GM12874 (cell line): Measurements from ENCODE around the gene EEF1A2.

Experiments
- TF ChIP-seq, protein P1 (sequence below): IDR thresholded peaks from 2 replicates; pipeline ENCODE4 v1.5.1; 2011; ENCODE audit warnings: low read depth, mild to moderate bottlenecking, control low read depth, low read length, moderate library complexity; ENCODE audit not compliant: insufficient read depth

The EEF1A2 gene

DNA sequence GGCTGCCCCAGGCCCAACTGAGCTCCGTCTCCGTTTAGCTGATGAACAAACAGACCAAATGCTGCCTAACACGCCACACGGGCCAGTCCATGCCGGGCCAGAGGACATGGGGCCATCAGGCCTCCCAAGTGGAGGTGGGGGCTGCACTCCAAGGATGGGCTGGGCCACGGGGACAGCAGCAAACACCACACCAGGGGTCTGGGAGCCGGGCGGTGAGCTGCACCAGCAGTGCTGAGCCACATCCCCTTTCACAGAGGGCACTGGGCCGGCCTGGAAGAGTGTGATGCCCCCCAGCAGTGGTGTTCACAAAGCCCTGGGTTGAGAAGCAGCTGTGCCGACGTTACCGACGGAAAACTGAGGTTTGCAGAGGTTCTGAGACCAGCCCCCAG is 29.2 kb downstream of the EEF1A2 start:
- TF ChIP-seq, protein P1, sequence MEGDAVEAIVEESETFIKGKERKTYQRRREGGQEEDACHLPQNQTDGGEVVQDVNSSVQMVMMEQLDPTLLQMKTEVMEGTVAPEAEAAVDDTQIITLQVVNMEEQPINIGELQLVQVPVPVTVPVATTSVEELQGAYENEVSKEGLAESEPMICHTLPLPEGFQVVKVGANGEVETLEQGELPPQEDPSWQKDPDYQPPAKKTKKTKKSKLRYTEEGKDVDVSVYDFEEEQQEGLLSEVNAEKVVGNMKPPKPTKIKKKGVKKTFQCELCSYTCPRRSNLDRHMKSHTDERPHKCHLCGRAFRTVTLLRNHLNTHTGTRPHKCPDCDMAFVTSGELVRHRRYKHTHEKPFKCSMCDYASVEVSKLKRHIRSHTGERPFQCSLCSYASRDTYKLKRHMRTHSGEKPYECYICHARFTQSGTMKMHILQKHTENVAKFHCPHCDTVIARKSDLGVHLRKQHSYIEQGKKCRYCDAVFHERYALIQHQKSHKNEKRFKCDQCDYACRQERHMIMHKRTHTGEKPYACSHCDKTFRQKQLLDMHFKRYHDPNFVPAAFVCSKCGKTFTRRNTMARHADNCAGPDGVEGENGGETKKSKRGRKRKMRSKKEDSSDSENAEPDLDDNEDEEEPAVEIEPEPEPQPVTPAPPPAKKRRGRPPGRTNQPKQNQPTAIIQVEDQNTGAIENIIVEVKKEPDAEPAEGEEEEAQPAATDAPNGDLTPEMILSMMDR, result no peak

DNA sequence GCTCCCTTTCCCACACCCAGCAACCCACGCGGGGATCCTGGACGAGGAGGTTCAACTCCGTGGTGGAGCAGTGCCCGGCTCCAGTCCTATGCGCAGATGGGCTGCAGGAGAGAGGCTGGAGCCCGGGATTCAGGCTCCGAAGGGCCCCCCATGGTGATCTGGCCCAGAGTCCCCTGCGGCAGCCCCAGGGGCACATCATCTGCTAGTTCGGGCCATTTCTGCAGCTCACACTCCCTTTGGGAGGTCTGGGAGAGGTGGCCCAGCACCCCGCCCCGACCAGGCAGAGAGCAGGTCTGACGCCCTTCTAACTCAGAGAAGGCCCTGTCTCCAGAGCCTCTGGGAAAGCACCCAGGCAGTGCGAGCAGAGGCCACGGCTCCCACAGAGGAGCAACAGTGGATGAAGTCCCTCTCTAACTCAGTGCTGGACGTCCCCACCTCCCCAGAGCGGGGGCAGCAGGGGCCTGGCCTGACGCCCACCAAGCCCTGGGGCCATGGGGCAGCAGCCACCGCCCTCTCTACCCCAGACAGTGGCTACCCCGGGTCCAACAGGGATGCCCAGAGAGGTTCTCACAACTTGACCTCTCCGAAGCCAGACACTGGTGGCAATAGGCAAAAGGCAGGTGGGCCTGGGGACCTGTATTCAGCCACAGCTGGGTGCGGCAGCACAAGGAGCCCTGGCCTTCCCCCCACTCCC is 29.7 kb downstream of the EEF1A2 start:
- TF ChIP-seq, protein P1, result no peak

DNA sequence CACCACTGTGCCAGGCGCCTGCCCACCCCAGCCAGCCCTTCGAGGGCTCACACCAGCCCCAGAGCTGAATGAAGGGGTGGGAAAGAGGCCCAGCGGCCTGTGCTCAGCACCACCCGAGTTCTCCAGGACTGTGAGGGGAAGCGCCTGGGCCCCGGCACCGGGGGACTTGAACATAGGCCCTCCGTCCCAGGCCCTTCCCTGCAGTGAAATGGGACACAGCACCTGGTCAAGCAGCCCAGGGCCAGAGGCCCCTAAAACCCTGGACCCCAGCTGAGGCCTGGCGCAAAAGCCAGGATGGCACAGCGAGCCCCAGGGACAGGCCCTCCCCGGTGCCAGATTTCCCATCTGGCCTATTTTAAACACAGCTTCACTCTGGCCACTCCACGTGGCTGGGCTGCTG is 30.5 kb downstream of the EEF1A2 start:
- TF ChIP-seq, protein P1, result no peak

DNA sequence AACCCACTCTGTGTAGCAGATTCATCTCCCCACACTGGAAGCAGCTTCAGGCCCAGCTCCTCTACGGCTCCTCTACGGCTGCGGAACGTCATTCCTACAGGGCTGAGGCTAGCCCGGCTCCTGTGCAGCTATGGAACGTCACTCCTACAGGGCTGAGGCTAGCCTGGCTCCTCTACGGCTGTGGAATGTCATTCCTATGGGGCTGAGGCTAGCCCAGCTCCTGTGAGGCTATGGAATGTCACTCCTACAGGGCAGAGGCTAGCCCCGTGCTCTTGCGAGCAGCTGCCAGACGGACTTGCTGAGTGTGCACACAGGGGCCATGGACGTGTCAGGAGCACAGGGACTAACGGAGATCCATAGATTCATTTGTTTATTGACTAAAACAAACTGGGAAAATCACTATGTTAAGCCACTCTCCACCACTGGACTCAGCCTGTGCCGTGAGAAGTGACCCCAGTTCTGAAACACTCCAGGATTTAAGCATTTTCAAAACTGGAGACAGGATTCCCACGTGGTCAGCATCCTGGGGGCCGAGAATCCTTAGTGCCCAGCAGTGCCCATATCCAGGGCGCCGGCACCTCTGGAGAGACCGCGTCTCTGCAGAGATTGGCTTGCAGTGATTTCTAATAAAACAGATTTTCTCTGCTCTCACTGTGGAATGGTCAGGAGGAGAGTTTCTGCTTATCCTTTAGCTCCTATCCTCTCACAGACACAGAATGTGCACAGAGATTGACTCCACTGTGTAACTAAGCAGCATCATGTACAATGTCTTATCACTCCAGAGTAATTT is 31.4 kb downstream of the EEF1A2 start:
- TF ChIP-seq, protein P1, result no peak

DNA sequence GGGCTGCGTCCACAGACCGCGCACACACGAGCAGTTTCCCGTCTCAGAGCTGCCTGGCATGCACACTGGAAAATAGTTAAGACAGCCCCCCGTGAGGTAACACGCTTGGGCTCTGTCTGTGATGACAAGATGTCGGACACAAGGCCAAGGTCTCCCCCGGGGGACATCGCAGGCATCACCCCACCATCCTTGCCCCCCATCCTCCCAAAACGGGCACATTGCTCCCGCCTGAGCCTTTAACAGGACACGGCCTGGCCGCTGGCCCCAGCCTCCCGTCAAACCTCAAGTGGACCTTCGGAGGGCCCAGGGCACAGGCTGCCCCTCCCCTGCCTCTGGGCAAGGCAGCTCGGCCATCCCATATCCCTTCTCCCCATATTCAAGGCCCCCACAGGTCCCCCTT is 32.0 kb downstream of the EEF1A2 start:
- TF ChIP-seq, protein P1, result no peak

DNA sequence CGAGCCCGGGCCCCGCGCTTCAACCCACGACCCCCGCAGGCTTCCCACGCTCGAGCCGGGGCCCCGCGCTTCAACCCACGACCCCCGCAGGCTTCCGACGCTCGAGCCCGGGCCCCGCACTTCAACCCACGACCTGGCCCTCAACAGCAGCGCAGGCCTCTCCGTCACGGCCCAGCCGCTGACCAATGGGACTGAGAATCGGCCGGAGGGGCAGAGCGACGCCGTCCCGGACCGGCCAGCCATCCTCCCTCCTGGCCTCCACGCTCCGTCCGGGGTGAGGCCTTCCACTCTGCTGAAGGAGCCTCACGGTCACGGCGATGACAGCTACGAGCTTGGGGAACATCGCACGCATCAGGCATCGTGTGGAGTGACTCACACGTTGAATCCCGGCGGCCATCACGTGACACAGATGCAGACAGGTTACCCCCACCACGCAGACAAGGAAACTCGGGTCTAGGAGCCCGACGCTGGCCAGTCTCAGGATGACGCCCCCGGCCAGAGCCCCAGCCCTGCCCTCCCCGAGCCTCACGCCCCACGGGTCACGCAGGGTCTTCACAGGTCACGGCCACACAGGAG is 32.5 kb downstream of the EEF1A2 start:
- TF ChIP-seq, protein P1, result no peak

DNA sequence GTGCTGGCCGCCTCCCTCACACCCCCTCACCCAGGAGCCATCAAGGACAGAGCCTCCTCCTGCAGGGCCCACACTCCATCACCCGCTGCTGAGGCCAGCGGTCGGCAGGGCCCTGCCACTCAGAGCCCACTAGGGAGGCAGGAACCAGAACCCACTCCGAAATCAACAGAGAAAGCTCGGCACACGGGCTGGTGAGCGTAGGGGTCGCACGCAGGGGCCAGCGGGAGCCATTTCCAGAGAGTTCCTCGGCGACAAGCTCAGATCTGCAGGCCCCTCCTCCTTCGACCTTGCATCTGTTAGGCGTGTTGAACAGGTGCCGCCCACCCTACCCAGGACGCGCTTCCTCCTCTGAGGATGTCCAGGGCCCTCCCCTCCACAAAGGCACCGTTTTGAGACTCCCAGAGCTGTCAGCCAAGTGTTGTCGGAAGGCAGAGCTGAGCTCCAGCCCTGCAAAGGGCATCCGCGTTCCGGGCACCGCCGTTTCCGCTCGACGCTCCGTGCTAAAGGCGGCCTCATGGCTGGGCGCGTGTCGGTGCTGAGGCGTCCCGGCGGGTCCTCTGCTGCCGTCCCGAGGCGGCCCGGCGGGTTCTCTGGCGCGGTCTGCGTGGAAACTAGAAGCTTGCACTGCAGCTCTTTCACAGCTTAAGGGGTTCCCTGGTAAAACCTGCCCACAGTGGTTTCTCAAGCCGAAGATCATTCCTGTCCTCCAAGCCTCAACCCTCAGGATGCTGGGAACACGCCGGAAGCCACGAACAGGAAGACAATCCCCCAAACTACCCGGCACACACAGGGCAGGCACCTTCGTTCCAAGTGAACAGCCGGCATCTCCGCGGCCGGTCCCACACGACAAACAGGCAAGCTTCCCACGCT is 33.3 kb downstream of the EEF1A2 start:
- TF ChIP-seq, protein P1, result no peak
